GM23248 (cell line): Measurements from ENCODE around the gene FTO.

ENCODE experiments used
- EZH2 ChIP-seq: fragments of 200-600 bp; sonication (generic); IDR thresholded peaks from 2 replicates; pipeline ENCODE4 v1.6.1; 2018; ENCODE audit warnings: antibody characterized with exemption, mild to moderate bottlenecking; ENCODE audit not compliant: insufficient read depth, poor library complexity, severe bottlenecking
- EZH2phosphoT487 ChIP-seq: fragments of 200-600 bp; sonication (generic); IDR thresholded peaks from 2 replicates; pipeline ENCODE4 v1.6.1; 2018; ENCODE audit warnings: antibody characterized with exemption, moderate library complexity, mild to moderate bottlenecking, low read depth; ENCODE audit not compliant: insufficient read depth

- TF ChIP-seq EZH2phosphoT487, result no peak
- TF ChIP-seq EZH2, result no peak
Measured at GRCh38 chr16:53775106-53775820, 71.3 kb downstream of the FTO start.
